Measurements from ENCODE around the gene IFT88. TPM values are rescaled to one million over a fixed set of nuclear protein-coding genes. Genes with fewer than 3 reads are reported as not detected.

Gene IFT88
- total and polyA plus RNA-seq, 7 experiments from 2014 or later: 5.0 to 17.0 (median 9.8) TPM

DNA sequence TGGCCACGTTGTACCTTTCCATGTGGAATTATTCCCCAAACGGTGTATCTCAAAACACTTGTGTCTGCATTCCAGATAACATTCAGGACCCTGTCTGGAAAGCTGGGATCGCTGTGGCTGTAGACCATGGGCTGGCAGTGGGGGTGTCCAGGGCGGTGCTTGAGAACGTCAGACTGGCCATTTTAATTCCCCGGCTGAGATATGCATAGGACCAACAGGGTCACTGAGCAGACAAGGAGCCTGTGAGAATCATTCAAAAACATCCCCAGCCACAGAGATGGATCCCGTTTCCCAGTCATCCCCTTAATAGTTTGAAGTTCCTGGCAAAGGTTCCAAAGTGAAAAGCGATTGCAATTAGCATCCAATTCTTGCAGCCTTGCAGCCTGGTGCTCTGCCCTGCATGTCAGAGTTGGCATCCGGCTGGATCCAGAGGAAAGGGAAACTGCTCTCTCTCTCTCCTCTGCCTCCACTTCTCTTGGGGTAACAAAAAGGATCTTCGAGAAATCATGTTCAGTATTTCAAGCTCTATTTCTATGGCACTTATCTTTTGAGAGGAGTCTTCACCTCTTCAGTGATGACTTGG is 41.6 kb downstream of the IFT88 start:
- DNase-seq (no peak), ATAC-seq (no peak)
- peaks cover 0 to 40% (median 21%) of the 10 kb centered on the region in 5 donors for H3K36me3 Mint-ChIP-seq
- H3K4me3 Mint-ChIP-seq: no peak overlapping the region
- intact Hi-C loops (cut with micrococcal nuclease): no loop called here
- Histone ChIP-seq H3K27me3 (ENCODE audit: control insufficient read depth in 2 of 2, insufficient read depth in 2 of 2, low read length in 2 of 2) (no peaks in the 10 kb centered on the region), H3K9me3 (ENCODE audit: control insufficient read depth in 2 of 3, low read length in 3 of 3) (no peaks in the 10 kb centered on the region), H3K36me3 (ENCODE audit: control insufficient read depth in 2 of 3, insufficient read depth in 3 of 3, low read length in 3 of 3) (peaks cover 0 to 11% (median 0%) of the 10 kb centered on the region in 3 experiments), H3K4me1 (ENCODE audit: control insufficient read depth in 2 of 2, insufficient read depth in 2 of 2, low read length in 2 of 2) (no peaks in the 10 kb centered on the region), H3K4me3 (ENCODE audit: low read length) (no peak overlapping the region), H3K27ac (ENCODE audit: low read depth, low read length) (no peak overlapping the region)
- no peak overlapping the region for H3K27ac Mint-ChIP-seq
- no peaks in the 10 kb centered on the region for H3K27me3 Mint-ChIP-seq
- ChIA-PET POLR2A (no interaction called here), CTCF (no interaction called here)
- H3K4me1 Mint-ChIP-seq: no peaks in the 10 kb centered on the region
- no peaks in the 10 kb centered on the region for H3K9me3 Mint-ChIP-seq

DNA sequence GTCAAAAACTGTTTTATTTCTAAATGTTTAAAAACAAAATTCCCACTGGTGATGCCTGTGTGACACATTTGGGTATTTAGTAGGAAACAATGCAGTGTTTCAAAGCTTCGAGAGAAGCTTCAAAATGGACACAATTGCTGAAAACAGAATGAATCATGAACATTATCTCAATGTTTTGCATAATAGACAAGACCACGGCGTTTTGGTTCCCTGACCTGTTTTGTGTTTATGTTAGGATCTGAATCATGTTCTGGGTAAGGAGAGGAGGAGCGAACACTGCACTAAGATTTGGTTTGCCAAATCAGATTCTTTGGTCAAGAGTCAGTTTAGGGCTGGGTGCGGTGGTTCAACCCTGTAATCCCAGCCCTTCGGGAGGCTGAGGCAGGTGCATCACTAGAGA is 42.2 kb downstream of the IFT88 start:
- Histone ChIP-seq H3K9me3 (ENCODE audit: control insufficient read depth in 2 of 3, low read length in 3 of 3) (no peaks in the 10 kb centered on the region), H3K27ac (ENCODE audit: low read depth, low read length) (no peak overlapping the region), H3K36me3 (ENCODE audit: control insufficient read depth in 2 of 3, insufficient read depth in 3 of 3, low read length in 3 of 3) (peaks cover 0 to 11% (median 0%) of the 10 kb centered on the region in 3 experiments), H3K4me3 (ENCODE audit: low read length) (no peak overlapping the region), H3K27me3 (ENCODE audit: control insufficient read depth in 2 of 2, insufficient read depth in 2 of 2, low read length in 2 of 2) (no peaks in the 10 kb centered on the region), H3K4me1 (ENCODE audit: control insufficient read depth in 2 of 2, insufficient read depth in 2 of 2, low read length in 2 of 2) (no peaks in the 10 kb centered on the region)
- no peaks in the 10 kb centered on the region for H3K4me1 Mint-ChIP-seq
- H3K9me3 Mint-ChIP-seq: no peaks in the 10 kb centered on the region
- no peak for DNase-seq
- no peaks in the 10 kb centered on the region for H3K27me3 Mint-ChIP-seq
- ChIA-PET POLR2A (no interaction called here), CTCF (no interaction called here)
- no peak for ATAC-seq
- H3K4me3 Mint-ChIP-seq: no peak overlapping the region
- intact Hi-C loops (cut with micrococcal nuclease): no loop called here
- no peak overlapping the region for H3K27ac Mint-ChIP-seq
- H3K36me3 Mint-ChIP-seq: peaks cover 0 to 40% (median 21%) of the 10 kb centered on the region in 5 donors

DNA sequence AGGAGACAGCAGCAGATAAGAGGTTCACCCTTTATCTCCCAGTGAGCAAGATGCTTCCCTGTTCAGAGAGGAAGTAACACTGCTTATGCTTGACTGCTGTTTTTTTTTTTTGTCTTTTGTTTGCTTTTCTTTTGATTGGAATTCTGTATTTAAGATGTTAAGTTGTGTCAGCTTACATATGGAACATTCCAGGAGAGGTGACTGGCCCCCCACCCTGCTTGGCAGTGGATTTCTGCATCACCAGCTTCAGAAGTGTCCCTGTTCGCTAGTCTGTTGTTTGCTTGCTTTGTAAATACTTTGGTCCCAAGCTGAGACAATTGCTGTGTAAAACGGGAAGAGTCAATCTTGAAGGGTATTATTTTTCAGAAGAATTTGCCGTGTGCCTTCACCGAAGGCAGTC is 43.0 kb downstream of the IFT88 start:
- no peak overlapping the region for H3K4me3 ChIP-seq (ENCODE audit: low read length)
- CTCF ChIA-PET: no interaction called here
- Mint-ChIP-seq H3K27ac (no peak overlapping the region), H3K9me3 (no peaks in the 10 kb centered on the region), H3K4me1 (no peaks in the 10 kb centered on the region), H3K36me3 (peaks cover 0 to 40% (median 21%) of the 10 kb centered on the region in 5 donors), H3K4me3 (no peak overlapping the region), H3K27me3 (no peaks in the 10 kb centered on the region)
- no peak for ATAC-seq
- no peak for DNase-seq
- no peaks in the 10 kb centered on the region for H3K27me3 ChIP-seq (ENCODE audit: control insufficient read depth in 2 of 2, insufficient read depth in 2 of 2, low read length in 2 of 2)
- intact Hi-C loops (cut with micrococcal nuclease): no loop called here
- POLR2A ChIA-PET: no interaction called here
- no peak overlapping the region for H3K27ac ChIP-seq (ENCODE audit: low read depth, low read length)
- no peaks in the 10 kb centered on the region for H3K9me3 ChIP-seq (ENCODE audit: control insufficient read depth in 2 of 3, low read length in 3 of 3)
- no peaks in the 10 kb centered on the region for H3K4me1 ChIP-seq (ENCODE audit: control insufficient read depth in 2 of 2, insufficient read depth in 2 of 2, low read length in 2 of 2)
- H3K36me3 ChIP-seq (ENCODE audit: control insufficient read depth in 2 of 3, insufficient read depth in 3 of 3, low read length in 3 of 3): peaks cover 0 to 11% (median 0%) of the 10 kb centered on the region in 3 experiments

DNA sequence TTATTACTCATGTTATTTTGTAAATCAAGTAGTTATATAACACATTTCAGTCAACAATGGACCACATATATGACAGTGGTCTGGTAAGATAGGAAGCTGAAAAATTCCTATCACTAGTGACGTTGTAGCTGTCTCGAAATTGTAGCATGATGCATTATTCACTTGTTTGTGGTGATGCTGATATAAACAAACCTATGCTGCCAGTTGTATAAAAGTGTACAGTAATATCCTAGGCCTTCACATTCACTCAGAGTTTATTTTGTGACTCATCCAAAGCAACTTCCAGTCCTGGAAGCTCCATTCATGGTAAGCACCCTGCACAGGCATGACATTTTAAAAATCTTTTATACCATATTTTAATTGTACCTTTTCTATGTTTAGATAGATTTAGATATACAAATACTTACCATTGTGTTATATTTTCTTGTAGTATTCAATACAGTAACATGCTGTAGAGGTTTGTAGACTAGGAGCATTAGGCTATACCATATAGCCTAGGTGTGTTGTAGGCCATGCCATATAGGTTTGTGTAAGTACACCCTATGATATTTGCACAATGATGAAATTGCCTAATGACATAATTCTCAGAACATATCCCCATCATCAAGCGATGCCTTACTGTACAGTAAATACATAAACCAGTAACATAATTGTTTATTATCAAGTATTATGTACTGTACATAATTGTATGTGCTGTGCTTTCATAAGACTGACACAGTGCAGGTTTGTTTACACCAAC is 49.3 kb downstream of the IFT88 start:
- H3K36me3 Mint-ChIP-seq: peaks cover 0 to 25% (median 21%) of the 10 kb centered on the region in 5 donors
- no peaks in the 10 kb centered on the region for H3K27me3 Mint-ChIP-seq
- CTCF ChIA-PET: interaction anchor here (0.6 kb wide), 1 partner anchor 46 kb away, joined by 3 read pairs; no protein-coding TSS in a partner anchor
- no peaks in the 10 kb centered on the region for H3K4me1 ChIP-seq (ENCODE audit: control insufficient read depth in 2 of 2, insufficient read depth in 2 of 2, low read length in 2 of 2)
- POLR2A ChIA-PET: no interaction called here
- H3K27me3 ChIP-seq (ENCODE audit: control insufficient read depth in 2 of 2, insufficient read depth in 2 of 2, low read length in 2 of 2): no peaks in the 10 kb centered on the region
- no peak overlapping the region for H3K4me3 ChIP-seq (ENCODE audit: low read length)
- H3K9me3 ChIP-seq (ENCODE audit: control insufficient read depth in 2 of 3, low read length in 3 of 3): no peaks in the 10 kb centered on the region
- ATAC-seq (no peak), DNase-seq (no peak)
- H3K27ac Mint-ChIP-seq: no peak overlapping the region
- no peaks in the 10 kb centered on the region for H3K36me3 ChIP-seq (ENCODE audit: control insufficient read depth in 2 of 3, insufficient read depth in 3 of 3, low read length in 3 of 3)
- no peak overlapping the region for H3K4me3 Mint-ChIP-seq
- H3K9me3 Mint-ChIP-seq: no peaks in the 10 kb centered on the region
- H3K4me1 Mint-ChIP-seq: no peaks in the 10 kb centered on the region
- intact Hi-C loops (cut with micrococcal nuclease): no loop called here
- no peak overlapping the region for H3K27ac ChIP-seq (ENCODE audit: low read depth, low read length)

DNA sequence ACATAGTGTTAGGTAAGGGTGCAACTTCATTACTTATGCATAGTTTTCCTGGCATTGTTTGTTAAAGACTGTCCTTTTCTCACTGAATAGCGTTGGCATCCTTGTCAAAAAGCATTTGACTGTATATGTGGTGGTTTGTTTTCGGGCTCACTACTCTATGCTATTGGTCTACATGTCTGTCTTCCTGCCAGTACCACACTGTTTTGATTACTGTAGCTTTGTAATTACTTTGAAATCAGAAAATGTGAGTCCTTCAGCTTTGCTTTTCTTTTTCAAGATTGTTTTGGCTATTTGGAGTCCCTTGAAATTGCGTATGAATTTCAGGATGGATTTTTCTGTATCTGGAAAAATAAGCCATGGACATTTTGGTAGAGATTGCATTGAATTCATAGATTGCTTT is 56.0 kb downstream of the IFT88 start:
- peaks cover 0 to 66% (median 58%) of the 10 kb centered on the region in 5 donors for H3K36me3 Mint-ChIP-seq
- DNase-seq: no peak
- intact Hi-C loops (cut with micrococcal nuclease): no loop called here
- peaks cover 0 to 6% (median 0%) of the 10 kb centered on the region in 3 experiments for H3K36me3 ChIP-seq (ENCODE audit: control insufficient read depth in 2 of 3, insufficient read depth in 3 of 3, low read length in 3 of 3)
- H3K27me3 ChIP-seq (ENCODE audit: control insufficient read depth in 2 of 2, insufficient read depth in 2 of 2, low read length in 2 of 2): no peaks in the 10 kb centered on the region
- no peak overlapping the region for H3K4me3 ChIP-seq (ENCODE audit: low read length)
- no peak overlapping the region for H3K27ac Mint-ChIP-seq
- ChIA-PET POLR2A (no interaction called here), CTCF (no interaction called here)
- H3K9me3 Mint-ChIP-seq: peaks cover 0 to 10% (median 5%) of the 10 kb centered on the region in 11 donors
- ATAC-seq: no peak
- H3K9me3 ChIP-seq (ENCODE audit: control insufficient read depth in 2 of 3, low read length in 3 of 3): no peaks in the 10 kb centered on the region
- no peak overlapping the region for H3K4me3 Mint-ChIP-seq
- no peak overlapping the region for H3K27ac ChIP-seq (ENCODE audit: low read depth, low read length)
- H3K4me1 Mint-ChIP-seq: no peaks in the 10 kb centered on the region
- H3K4me1 ChIP-seq (ENCODE audit: control insufficient read depth in 2 of 2, insufficient read depth in 2 of 2, low read length in 2 of 2): no peaks in the 10 kb centered on the region
- H3K27me3 Mint-ChIP-seq: no peaks in the 10 kb centered on the region

DNA sequence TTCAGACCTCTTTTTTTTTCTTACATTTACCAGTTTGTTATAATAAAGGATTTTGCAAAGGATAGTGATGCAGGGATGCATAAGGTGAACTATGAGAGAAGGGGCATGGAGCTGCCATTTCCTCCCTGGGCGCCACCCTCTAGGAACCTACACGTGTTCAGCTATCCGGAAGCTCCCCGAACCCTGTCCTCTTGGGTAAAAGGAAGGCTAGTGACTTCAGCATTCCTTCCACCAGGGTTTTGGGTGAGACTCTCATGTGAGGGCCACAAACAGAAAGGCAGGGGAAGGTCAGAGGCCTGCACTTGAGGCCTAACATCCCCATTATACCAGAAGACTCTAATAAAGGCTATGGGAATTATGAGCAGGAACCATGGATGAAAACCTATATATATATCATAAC is 57.3 kb downstream of the IFT88 start:
- intact Hi-C loops (cut with micrococcal nuclease): no loop called here
- Mint-ChIP-seq H3K27ac (no peak overlapping the region), H3K9me3 (peaks cover 0 to 10% (median 5%) of the 10 kb centered on the region in 11 donors), H3K4me1 (no peaks in the 10 kb centered on the region), H3K4me3 (no peak overlapping the region), H3K36me3 (peaks cover 0 to 62% (median 52%) of the 10 kb centered on the region in 5 donors), H3K27me3 (no peaks in the 10 kb centered on the region)
- Histone ChIP-seq H3K9me3 (ENCODE audit: control insufficient read depth in 2 of 3, low read length in 3 of 3) (no peaks in the 10 kb centered on the region), H3K36me3 (ENCODE audit: control insufficient read depth in 2 of 3, insufficient read depth in 3 of 3, low read length in 3 of 3) (peaks cover 0 to 6% (median 0%) of the 10 kb centered on the region in 3 experiments), H3K27ac (ENCODE audit: low read depth, low read length) (no peak overlapping the region), H3K4me1 (ENCODE audit: control insufficient read depth in 2 of 2, insufficient read depth in 2 of 2, low read length in 2 of 2) (no peaks in the 10 kb centered on the region), H3K4me3 (ENCODE audit: low read length) (no peak overlapping the region), H3K27me3 (ENCODE audit: control insufficient read depth in 2 of 2, insufficient read depth in 2 of 2, low read length in 2 of 2) (no peaks in the 10 kb centered on the region)
- ATAC-seq (no peak), DNase-seq (no peak)
- ChIA-PET POLR2A (no interaction called here), CTCF (no interaction called here)

DNA sequence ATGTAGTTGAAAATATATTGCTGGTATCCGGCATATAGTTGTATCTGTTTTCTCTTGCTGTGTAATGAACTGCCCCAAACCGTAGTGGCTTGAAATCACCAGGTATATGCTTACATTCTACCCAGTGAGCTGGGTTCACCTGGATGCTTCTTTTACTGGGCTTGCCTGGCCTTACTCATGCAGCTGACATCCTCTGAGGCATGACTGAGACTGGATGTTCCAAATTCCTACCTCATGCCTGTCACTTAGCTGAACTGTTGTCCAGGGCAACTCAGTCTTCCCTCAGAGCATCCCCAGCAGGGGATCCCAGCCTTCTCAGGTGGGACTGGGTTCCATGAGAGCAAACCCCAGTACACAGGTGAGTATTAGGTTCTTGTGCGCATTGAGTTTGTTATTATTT is 66.8 kb downstream of the IFT88 start:
- H3K9me3 Mint-ChIP-seq: no peaks in the 10 kb centered on the region
- H3K27ac Mint-ChIP-seq: no peak overlapping the region
- H3K4me3 Mint-ChIP-seq: no peak overlapping the region
- H3K4me3 ChIP-seq (ENCODE audit: low read length): no peak overlapping the region
- H3K27ac ChIP-seq (ENCODE audit: low read depth, low read length): no peak overlapping the region
- DNase-seq (no peak), ATAC-seq (no peak)
- H3K36me3 Mint-ChIP-seq: peaks cover 2 to 47% (median 40%) of the 10 kb centered on the region in 5 donors
- H3K27me3 ChIP-seq (ENCODE audit: control insufficient read depth in 2 of 2, insufficient read depth in 2 of 2, low read length in 2 of 2): no peaks in the 10 kb centered on the region
- no peaks in the 10 kb centered on the region for H3K36me3 ChIP-seq (ENCODE audit: control insufficient read depth in 2 of 3, insufficient read depth in 3 of 3, low read length in 3 of 3)
- intact Hi-C loops (cut with micrococcal nuclease): no loop called here
- ChIA-PET CTCF (interaction anchor here (0.6 kb wide), 1 partner anchor 79 kb away, joined by 3 read pairs; no protein-coding TSS in a partner anchor), POLR2A (no interaction called here)
- H3K9me3 ChIP-seq (ENCODE audit: control insufficient read depth in 2 of 3, low read length in 3 of 3): no peaks in the 10 kb centered on the region
- H3K27me3 Mint-ChIP-seq: no peaks in the 10 kb centered on the region
- no peaks in the 10 kb centered on the region for H3K4me1 ChIP-seq (ENCODE audit: control insufficient read depth in 2 of 2, insufficient read depth in 2 of 2, low read length in 2 of 2)
- peaks cover 0 to 5% (median 0%) of the 10 kb centered on the region in 7 donors for H3K4me1 Mint-ChIP-seq

Data from naive thymus-derived CD4-positive, alpha-beta T cell (primary cell).